NCI-H510A treated with DMSO at 0.1 percent for 48 hours (cell line): ENCODE measurements around the gene ATP6V0D1.

ENCODE experiments used
- DNase-seq: peaks from one replicate; lab custom pipeline; 2025; lab: John Stamatoyannopoulos, UW

The ATP6V0D1 gene

GRCh38 chr16:67393111-67393787 lies 87.7 kb downstream of the ATP6V0D1 start, which contains the start of gene TPPP3:
TSS of gene TPPP3 (minus strand) at chr16:67393498. CDS start at chr16:67391111, 2,387 bp downstream.
- peak; percentile 39 for DNase-seq

GRCh38 chr16:67392301-67393059 lies 88.5 kb downstream of the ATP6V0D1 start:
- DNase-seq: no peak

GRCh38 chr16:67391424-67392300 lies 89.3 kb downstream of the ATP6V0D1 start:
- no peak for DNase-seq

GRCh38 chr16:67390816-67391423 lies 90.0 kb downstream of the ATP6V0D1 start:
- no peak for DNase-seq

- no peak for DNase-seq
Measured at GRCh38 chr16:67389911-67390815, 90.8 kb downstream of the ATP6V0D1 start.

- DNase-seq: no peak
Measured at GRCh38 chr16:67388591-67388990, 92.4 kb downstream of the ATP6V0D1 start.

- no peak for DNase-seq
Measured at GRCh38 chr16:67388191-67388590, 92.8 kb downstream of the ATP6V0D1 start.
